Measurements from ENCODE around the gene ABCB10.

- no peak for TF ChIP-seq CTCF (IDR thresholded peaks at IDR 0.05 in 8 of 11, conservative IDR thresholded peaks at IDR 0.05 in 3 of 11)
- no peak for TF ChIP-seq POLR2A (IDR thresholded peaks at IDR 0.05)
Measured at GRCh38 chr1:229562686-229563085, 4.2 kb upstream of the ABCB10 start.
